Caco-2 (cell line): ENCODE results near the gene ODAD3. TPM values are rescaled to one million over a fixed set of nuclear protein-coding genes. Genes with fewer than 3 reads are reported as not detected.
A peak's percentile ranks its signal among the peaks of the same experiment; 100 is the strongest.

Experiments used
- BruUV-seq: library from RNA; stranded (reverse); fragments of 400-500 nt; replicated peaks from 2 replicates; lab custom pipeline; 2021; lab: Mats Ljungman, UMichigan
- CTCF ChIA-PET: fragments of 300-600 bp; sonication (Branson Sonifier 250); formaldehyde crosslinking; loops from one replicate; lab custom pipeline; 2022; ENCODE audit warnings: antibody characterized with exemption; lab: Charles Lee
- POLR2A ChIA-PET: fragments of 300-600 bp; sonication (Branson Sonifier 250); formaldehyde crosslinking; loops from one replicate; lab custom pipeline; 2022; ENCODE audit warnings: antibody characterized with exemption; lab: Charles Lee
- DNase-seq, 2 experiments: peaks; one replicate each; pipeline versions ENCODE4 v3.0.0 to v3.0.0-alpha.2; 2020 to 2022
- H3K27me3 ChIP-seq: replicated peaks from 2 replicates; pipeline ENCODE4 v1.6.0; 2011; ENCODE audit warnings: low read length; ENCODE audit not compliant: control insufficient read depth, insufficient read depth
- H3K36me3 ChIP-seq: 2 replicates; pipeline ENCODE4 v1.5.1; 2011; ENCODE audit warnings: low read length; ENCODE audit not compliant: control insufficient read depth, insufficient read depth
- H3K4me1 ChIP-seq: fragments of 250-450 bp; sonication (Bioruptor Pico); 2 replicates; pipeline ENCODE4 v1.5.1; 2020; ENCODE audit warnings: mild to moderate bottlenecking
- H3K4me3 ChIP-seq: 2 replicates; pipeline ENCODE4 v1.5.1; 2011; ENCODE audit warnings: low read depth, mild to moderate bottlenecking, control low read depth, low read length
- H3K9me3 ChIP-seq: fragments of 250-450 bp; sonication (Bioruptor Pico); 2 replicates; pipeline ENCODE4 v1.5.1; 2020; ENCODE audit warnings: mild to moderate bottlenecking, moderate library complexity
- H3K27ac Mint-ChIP-seq: one replicate; pipeline ENCODE4 v1.8.0; 2022; ENCODE audit warnings: mixed read lengths; ENCODE audit not compliant: unreplicated experiment
- H3K27me3 Mint-ChIP-seq: one replicate; pipeline ENCODE4 v1.8.0; 2022; ENCODE audit warnings: mixed read lengths; ENCODE audit not compliant: insufficient read depth, unreplicated experiment
- H3K36me3 Mint-ChIP-seq: one replicate; pipeline ENCODE4 v1.8.0; 2022; ENCODE audit warnings: mild to moderate bottlenecking, mixed read lengths; ENCODE audit not compliant: insufficient read depth, unreplicated experiment
- H3K4me1 Mint-ChIP-seq: one replicate; pipeline ENCODE4 v1.8.0; 2022; ENCODE audit warnings: low read depth, mixed read lengths; ENCODE audit not compliant: unreplicated experiment
- H3K4me3 Mint-ChIP-seq: one replicate; pipeline ENCODE4 v1.8.0; 2022; ENCODE audit warnings: mild to moderate bottlenecking, moderate library complexity, mixed read lengths; ENCODE audit not compliant: unreplicated experiment
- H3K9me3 Mint-ChIP-seq: one replicate; pipeline ENCODE4 v1.8.0; 2022; ENCODE audit warnings: mixed read lengths; ENCODE audit not compliant: unreplicated experiment
- CTCF ChIP-seq, 2 experiments: fragments of 200-600 bp in 1 of 2; IDR thresholded peaks; 1 replicate in 1 of 2; 2 replicates in 1 of 2; pipeline versions ENCODE4 v1.5.1 to v1.8.0; 2011 to 2022; ENCODE audit warnings: antibody characterized with exemption in 1 of 2, control low read depth in 1 of 2, inconsistent platforms in 1 of 2, low read depth in 1 of 2, low read length in 1 of 2, mild to moderate bottlenecking in 1 of 2, moderate library complexity in 1 of 2; ENCODE audit not compliant: insufficient read depth in 1 of 2, severe bottlenecking in 1 of 2, unreplicated experiment in 1 of 2
- intact Hi-C: fragments of 100-400 bp; cut with micrococcal nuclease; formaldehyde crosslinking; loops from one replicate; pipeline ENCODE4 v1.10.0; 2022; ENCODE audit not compliant: unreplicated experiment
- total RNA-seq: library from RNA; stranded (reverse); gene quantifications from 2 replicates; pipeline ENCODE4 v1.2.3, GENCODE V29; 2022

The ODAD3 gene
- total RNA-seq, 1 experiment from 2014 or later, result not detected

GRCh38 chr19:11400798-11401197, 34.1 kb downstream of the ODAD3 start:
- Mint-ChIP-seq H3K9me3 (no peaks in the 10 kb centered on the region), H3K36me3 (peaks cover 15% of the 10 kb centered on the region), H3K4me1 (no peaks in the 10 kb centered on the region), H3K4me3 (no peak overlapping the region), H3K27me3 (no peaks in the 10 kb centered on the region), H3K27ac (peak overlapping the region; percentile 58)
- Histone ChIP-seq H3K4me3 (no peak overlapping the region), H3K4me1 (no peaks in the 10 kb centered on the region), H3K9me3 (no peaks in the 10 kb centered on the region), H3K36me3 (no peaks in the 10 kb centered on the region; the same call in none of the 2 replicates), H3K27me3 (no peaks in the 10 kb centered on the region)
- BruUV-seq, result no TSS peak
- intact Hi-C loops, result no loop called here
- CTCF ChIA-PET, result no interaction called here
- POLR2A ChIA-PET, result interaction anchor here (0.9 kb wide), 1 partner anchor 17 kb away, joined by 9 read pairs; no protein-coding TSS in a partner anchor
- no peak for TF ChIP-seq CTCF (IDR thresholded peaks at IDR 0.05; ENCODE audit: insufficient read depth in 1 of 2, low read depth in 1 of 2, low read length in 1 of 2, severe bottlenecking in 1 of 2, unreplicated experiment in 1 of 2)
- no peak for DNase-seq

GRCh38 chr19:11399667-11400066, 35.3 kb downstream of the ODAD3 start:
- no peak for DNase-seq
- Mint-ChIP-seq H3K9me3 (no peaks in the 10 kb centered on the region), H3K27me3 (no peaks in the 10 kb centered on the region), H3K36me3 (peaks cover 23% of the 10 kb centered on the region), H3K27ac (no peak overlapping the region), H3K4me1 (peaks cover 6% of the 10 kb centered on the region), H3K4me3 (no peak overlapping the region)
- Histone ChIP-seq H3K4me1 (no peaks in the 10 kb centered on the region), H3K4me3 (no peak overlapping the region), H3K9me3 (no peaks in the 10 kb centered on the region), H3K27me3 (no peaks in the 10 kb centered on the region), H3K36me3 (no peaks in the 10 kb centered on the region; the same call in none of the 2 replicates)
- CTCF ChIA-PET, result no interaction called here
- POLR2A ChIA-PET, result no interaction called here
- intact Hi-C loops, result no loop called here
- no peak for TF ChIP-seq CTCF (IDR thresholded peaks at IDR 0.05; ENCODE audit: insufficient read depth in 1 of 2, low read depth in 1 of 2, low read length in 1 of 2, severe bottlenecking in 1 of 2, unreplicated experiment in 1 of 2)
- BruUV-seq, result no TSS peak

- Histone ChIP-seq H3K4me3 (no peak overlapping the region), H3K27me3 (no peaks in the 10 kb centered on the region), H3K9me3 (no peaks in the 10 kb centered on the region), H3K4me1 (no peaks in the 10 kb centered on the region), H3K36me3 (no peaks in the 10 kb centered on the region; the same call in 1 of the 2 replicates)
- Mint-ChIP-seq H3K4me3 (no peak overlapping the region), H3K27ac (no peak overlapping the region), H3K4me1 (peaks cover 6% of the 10 kb centered on the region), H3K36me3 (peaks cover 23% of the 10 kb centered on the region), H3K9me3 (no peaks in the 10 kb centered on the region), H3K27me3 (no peaks in the 10 kb centered on the region)
- POLR2A ChIA-PET, result no interaction called here
- intact Hi-C loops, result no loop called here
- CTCF ChIA-PET, result interaction anchor here (1.4 kb wide), 1 partner anchor 14 kb away, joined by 5 read pairs; the partner anchor contains the start of gene EPOR
- TF ChIP-seq CTCF (IDR thresholded peaks at IDR 0.05; ENCODE audit: insufficient read depth in 1 of 2, low read depth in 1 of 2, low read length in 1 of 2, severe bottlenecking in 1 of 2, unreplicated experiment in 1 of 2), result no peak
- DNase-seq, result no peak
- BruUV-seq, result no TSS peak
Observed at GRCh38 chr19:11397089-11397610, 37.8 kb downstream of the ODAD3 start.
